Measurements from ENCODE around the gene LAMC1.

LAMC1 gene

GRCh38 chr1:182998482-182998881, 24.7 kb upstream of the LAMC1 start:
- Histone ChIP-seq H3K9me3 (replicated peaks; ENCODE audit: low read length) (no peaks in the 10 kb centered on the region), H3K4me3 (ENCODE audit: low read length) (no peak overlapping the region), H3K4me1 (ENCODE audit: control insufficient read depth, insufficient read depth, low read length) (peaks cover 12% of the 10 kb centered on the region), H3K27me3 (ENCODE audit: control insufficient read depth, insufficient read depth, low read length) (no peaks in the 10 kb centered on the region), H3K9ac (ENCODE audit: low read depth, low read length) (no peak overlapping the region), H3K4me2 (ENCODE audit: low read length) (no peak overlapping the region), H3K36me3 (ENCODE audit: insufficient read depth, low read length) (no peaks in the 10 kb centered on the region)

- H3K4me3 ChIP-seq (ENCODE audit: low read length), result no peak overlapping the region
- H3K36me3 ChIP-seq (ENCODE audit: insufficient read depth, low read length), result no peaks in the 10 kb centered on the region
- no peaks in the 10 kb centered on the region for H3K27me3 ChIP-seq (ENCODE audit: control insufficient read depth, insufficient read depth, low read length)
- H3K9ac ChIP-seq (ENCODE audit: low read depth, low read length), result no peak overlapping the region
- no peaks in the 10 kb centered on the region for H3K9me3 ChIP-seq (replicated peaks; ENCODE audit: low read length)
- H3K4me1 ChIP-seq (ENCODE audit: control insufficient read depth, insufficient read depth, low read length), result peaks cover 14% of the 10 kb centered on the region
- no peak overlapping the region for H3K4me2 ChIP-seq (ENCODE audit: low read length)
These were observed 22.9 kb upstream of the LAMC1 start for GRCh38 chr1:183000167-183000962.

GRCh38 chr1:183002267-183002666, 21.0 kb upstream of the LAMC1 start:
- no peaks in the 10 kb centered on the region for H3K27me3 ChIP-seq (ENCODE audit: control insufficient read depth, insufficient read depth, low read length)
- H3K9me3 ChIP-seq (replicated peaks; ENCODE audit: low read length), result no peaks in the 10 kb centered on the region
- H3K4me2 ChIP-seq (ENCODE audit: low read length), result no peak overlapping the region
- H3K4me3 ChIP-seq (ENCODE audit: low read length), result no peak overlapping the region
- no peaks in the 10 kb centered on the region for H3K36me3 ChIP-seq (ENCODE audit: insufficient read depth, low read length)
- H3K4me1 ChIP-seq (ENCODE audit: control insufficient read depth, insufficient read depth, low read length), result peaks cover 14% of the 10 kb centered on the region
- H3K9ac ChIP-seq (ENCODE audit: low read depth, low read length), result no peak overlapping the region

GRCh38 chr1:183002797-183003196, 20.4 kb upstream of the LAMC1 start:
- Histone ChIP-seq H3K9me3 (replicated peaks; ENCODE audit: low read length) (no peaks in the 10 kb centered on the region), H3K4me3 (ENCODE audit: low read length) (no peak overlapping the region), H3K36me3 (ENCODE audit: insufficient read depth, low read length) (no peaks in the 10 kb centered on the region), H3K27me3 (ENCODE audit: control insufficient read depth, insufficient read depth, low read length) (no peaks in the 10 kb centered on the region), H3K4me2 (ENCODE audit: low read length) (peak overlapping the region; percentile 39), H3K4me1 (ENCODE audit: control insufficient read depth, insufficient read depth, low read length) (peaks cover 14% of the 10 kb centered on the region), H3K9ac (ENCODE audit: low read depth, low read length) (no peak overlapping the region)

GRCh38 chr1:183003203-183003602, 20.0 kb upstream of the LAMC1 start:
- no peaks in the 10 kb centered on the region for H3K36me3 ChIP-seq (ENCODE audit: insufficient read depth, low read length)
- peak overlapping the region; percentile 39 for H3K4me2 ChIP-seq (ENCODE audit: low read length)
- H3K27me3 ChIP-seq (ENCODE audit: control insufficient read depth, insufficient read depth, low read length), result no peaks in the 10 kb centered on the region
- no peaks in the 10 kb centered on the region for H3K9me3 ChIP-seq (replicated peaks; ENCODE audit: low read length)
- H3K4me3 ChIP-seq (ENCODE audit: low read length), result no peak overlapping the region
- H3K9ac ChIP-seq (ENCODE audit: low read depth, low read length), result peak overlapping the region; percentile 10
- peaks cover 14% of the 10 kb centered on the region for H3K4me1 ChIP-seq (ENCODE audit: control insufficient read depth, insufficient read depth, low read length)

- Histone ChIP-seq H3K9me3 (replicated peaks; ENCODE audit: low read length) (no peaks in the 10 kb centered on the region), H3K36me3 (ENCODE audit: insufficient read depth, low read length) (no peaks in the 10 kb centered on the region), H3K4me1 (ENCODE audit: control insufficient read depth, insufficient read depth, low read length) (peaks cover 14% of the 10 kb centered on the region), H3K4me3 (ENCODE audit: low read length) (no peak overlapping the region), H3K4me2 (ENCODE audit: low read length) (no peak overlapping the region), H3K27me3 (ENCODE audit: control insufficient read depth, insufficient read depth, low read length) (no peaks in the 10 kb centered on the region), H3K9ac (ENCODE audit: low read depth, low read length) (no peak overlapping the region)
These were observed 19.1 kb upstream of the LAMC1 start for GRCh38 chr1:183004141-183004540.

GRCh38 chr1:183011859-183012258, 11.4 kb upstream of the LAMC1 start:
- H3K4me1 ChIP-seq (ENCODE audit: control insufficient read depth, insufficient read depth, low read length), result peaks cover 5% of the 10 kb centered on the region
- no peak overlapping the region for H3K4me2 ChIP-seq (ENCODE audit: low read length)
- no peaks in the 10 kb centered on the region for H3K27me3 ChIP-seq (ENCODE audit: control insufficient read depth, insufficient read depth, low read length)
- H3K36me3 ChIP-seq (ENCODE audit: insufficient read depth, low read length), result no peaks in the 10 kb centered on the region
- H3K4me3 ChIP-seq (ENCODE audit: low read length), result no peak overlapping the region
- H3K9me3 ChIP-seq (replicated peaks; ENCODE audit: low read length), result no peaks in the 10 kb centered on the region
- H3K9ac ChIP-seq (ENCODE audit: low read depth, low read length), result no peak overlapping the region

GRCh38 chr1:183012301-183012994, 10.8 kb upstream of the LAMC1 start:
- no peaks in the 10 kb centered on the region for H3K36me3 ChIP-seq (ENCODE audit: insufficient read depth, low read length)
- H3K9ac ChIP-seq (ENCODE audit: low read depth, low read length), result no peak overlapping the region
- no peaks in the 10 kb centered on the region for H3K27me3 ChIP-seq (ENCODE audit: control insufficient read depth, insufficient read depth, low read length)
- H3K4me1 ChIP-seq (ENCODE audit: control insufficient read depth, insufficient read depth, low read length), result peaks cover 5% of the 10 kb centered on the region
- no peak overlapping the region for H3K4me2 ChIP-seq (ENCODE audit: low read length)
- H3K9me3 ChIP-seq (replicated peaks; ENCODE audit: low read length), result no peaks in the 10 kb centered on the region
- no peak overlapping the region for H3K4me3 ChIP-seq (ENCODE audit: low read length)

- H3K9me3 ChIP-seq (replicated peaks; ENCODE audit: low read length), result no peaks in the 10 kb centered on the region
- H3K4me2 ChIP-seq (ENCODE audit: low read length), result no peak overlapping the region
- H3K9ac ChIP-seq (ENCODE audit: low read depth, low read length), result no peak overlapping the region
- H3K4me3 ChIP-seq (ENCODE audit: low read length), result no peak overlapping the region
- peaks cover 9% of the 10 kb centered on the region for H3K4me1 ChIP-seq (ENCODE audit: control insufficient read depth, insufficient read depth, low read length)
- H3K36me3 ChIP-seq (ENCODE audit: insufficient read depth, low read length), result no peaks in the 10 kb centered on the region
- no peaks in the 10 kb centered on the region for H3K27me3 ChIP-seq (ENCODE audit: control insufficient read depth, insufficient read depth, low read length)
These were observed 4.0 kb upstream of the LAMC1 start for GRCh38 chr1:183019139-183019740.

- no peak overlapping the region for H3K4me2 ChIP-seq (ENCODE audit: low read length)
- no peak overlapping the region for H3K9ac ChIP-seq (ENCODE audit: low read depth, low read length)
- peaks cover 9% of the 10 kb centered on the region for H3K4me1 ChIP-seq (ENCODE audit: control insufficient read depth, insufficient read depth, low read length)
These were observed 3.4 kb upstream of the LAMC1 start for GRCh38 chr1:183019860-183020259.

GRCh38 chr1:183021405-183022201, 1.6 kb upstream of the LAMC1 start:
- Histone ChIP-seq H3K36me3 (ENCODE audit: insufficient read depth, low read length) (peaks cover 4% of the 10 kb centered on the region), H3K4me3 (ENCODE audit: low read length) (peak overlapping the region; percentile 76), H3K9me3 (replicated peaks; ENCODE audit: low read length) (no peaks in the 10 kb centered on the region), H3K27me3 (ENCODE audit: control insufficient read depth, insufficient read depth, low read length) (no peaks in the 10 kb centered on the region), H3K4me1 (ENCODE audit: control insufficient read depth, insufficient read depth, low read length) (peaks cover 14% of the 10 kb centered on the region), H3K9ac (ENCODE audit: low read depth, low read length) (peak overlapping the region; percentile 98), H3K4me2 (ENCODE audit: low read length) (peak overlapping the region; percentile 79)

More at GRCh38 chr1:183019860-183020259, 3.4 kb upstream of the LAMC1 start:
- H3K36me3 ChIP-seq (ENCODE audit: insufficient read depth, low read length), result no peaks in the 10 kb centered on the region
- H3K27me3 ChIP-seq (ENCODE audit: control insufficient read depth, insufficient read depth, low read length), result no peaks in the 10 kb centered on the region
- H3K4me3 ChIP-seq (ENCODE audit: low read length), result no peak overlapping the region
- H3K9me3 ChIP-seq (replicated peaks; ENCODE audit: low read length), result no peaks in the 10 kb centered on the region

Data from skeletal muscle satellite cell (primary cell).